ENCODE results near the gene USP51.

- TF ChIP-seq POLR2AphosphoS5 (IDR thresholded peaks at IDR 0.05; ENCODE audit: low read depth, low read length) (no peak), POLR2A (IDR thresholded peaks at IDR 0.05; ENCODE audit: low read depth, low read length) (no peak)
These were observed 34.8 kb upstream of the USP51 start for GRCh38 chrX:55524487-55524886.
